GM18951 (cell line): ENCODE results near the gene ACSF3.

Experiments used
- POLR2A ChIP-seq: IDR thresholded peaks from 4 replicates; pipeline ENCODE4 v1.6.1; 2011; ENCODE audit warnings: mild to moderate bottlenecking; ENCODE audit not compliant: insufficient read length, insufficient read depth; ENCODE audit errors: extremely low read depth
- in situ Hi-C: fragments of 300-500 bp; cut with MboI; formaldehyde crosslinking; loops from one replicate; pipeline ENCODE4 v1.12.0; 2022; ENCODE audit warnings: low sequenced_read_pairs, mixed read lengths, inconsistent platforms; ENCODE audit not compliant: unreplicated experiment

ACSF3 gene

DNA sequence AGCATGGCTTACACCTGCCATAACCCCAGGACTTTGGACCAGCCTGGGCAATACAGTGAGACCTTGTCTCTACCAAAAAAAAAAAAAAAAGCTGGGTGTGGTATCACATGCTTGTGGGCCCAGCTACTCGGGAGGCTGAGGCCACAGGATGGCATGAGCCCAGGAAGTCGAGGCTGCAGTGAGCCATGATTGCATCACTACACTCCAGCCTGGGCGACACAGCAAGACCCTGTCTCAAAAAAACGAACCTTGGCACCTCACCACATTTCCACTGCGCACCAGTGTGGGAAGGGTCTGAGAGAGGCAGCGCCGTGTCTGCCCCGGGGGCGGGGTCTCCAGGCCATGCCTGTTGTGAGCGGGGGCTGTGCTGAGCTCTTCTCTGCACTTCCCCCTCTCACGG lies 6.3 kb downstream of the ACSF3 start:
- no peak for TF ChIP-seq POLR2A
- in situ Hi-C loops: no loop called here

DNA sequence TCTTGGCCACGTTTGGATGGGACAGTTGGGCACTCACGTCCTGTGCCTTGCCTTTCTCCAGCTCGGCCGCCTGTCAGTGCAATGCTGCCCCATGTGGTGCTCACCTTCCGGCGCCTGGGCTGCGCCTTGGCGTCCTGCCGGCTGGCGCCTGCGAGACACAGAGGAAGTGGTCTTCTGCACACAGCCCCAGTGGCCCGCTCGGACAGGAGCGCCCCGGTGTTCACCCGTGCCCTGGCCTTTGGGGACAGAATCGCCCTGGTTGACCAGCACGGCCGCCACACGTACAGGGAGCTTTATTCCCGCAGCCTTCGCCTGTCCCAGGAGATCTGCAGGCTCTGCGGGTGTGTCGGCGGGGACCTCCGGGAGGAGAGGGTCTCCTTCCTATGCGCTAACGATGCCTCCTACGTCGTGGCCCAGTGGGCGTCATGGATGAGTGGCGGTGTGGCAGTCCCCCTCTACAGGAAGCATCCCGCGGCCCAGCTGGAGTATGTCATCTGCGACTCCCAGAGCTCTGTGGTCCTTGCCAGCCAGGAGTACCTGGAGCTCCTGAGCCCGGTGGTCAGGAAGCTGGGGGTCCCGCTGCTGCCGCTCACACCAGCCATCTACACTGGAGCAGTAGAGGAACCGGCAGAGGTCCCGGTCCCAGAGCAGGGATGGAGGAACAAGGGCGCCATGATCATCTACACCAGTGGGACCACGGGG lies 7.1 kb downstream of the ACSF3 start:
- in situ Hi-C loops: no loop called here
- TF ChIP-seq POLR2A: no peak

DNA sequence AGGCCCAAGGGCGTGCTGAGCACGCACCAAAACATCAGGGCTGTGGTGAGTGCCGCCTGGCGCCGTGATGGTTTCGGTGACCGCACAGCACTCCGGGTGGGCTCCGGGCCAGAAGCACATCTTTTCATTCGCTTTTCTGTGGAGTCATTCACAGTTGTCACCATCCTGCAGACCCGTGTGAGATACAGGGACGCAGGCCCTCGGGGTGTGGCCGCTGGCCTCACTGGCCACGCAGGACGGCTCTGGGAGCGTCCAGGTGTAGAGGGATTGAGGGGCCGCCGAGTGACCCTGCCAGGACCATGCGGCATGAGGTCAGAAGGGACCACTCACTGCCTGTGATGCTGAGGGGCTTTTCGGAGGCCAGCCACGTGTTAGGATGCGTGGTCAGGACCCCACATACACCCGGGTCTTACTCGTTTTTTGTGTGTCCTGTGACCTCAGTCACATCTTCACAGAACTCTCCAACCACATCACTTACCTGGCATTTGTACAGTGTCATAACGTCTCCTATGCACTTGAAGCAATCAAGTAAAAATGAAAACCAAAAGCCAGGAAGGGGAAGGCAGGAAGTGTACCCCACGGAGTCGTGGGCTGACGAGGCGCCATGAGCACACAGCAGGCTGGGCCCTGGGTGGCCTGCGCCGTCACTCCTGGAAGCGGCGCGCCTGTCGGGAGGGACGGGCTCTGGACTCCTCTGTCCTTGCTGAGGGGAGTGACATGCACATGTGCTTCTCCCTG lies 7.8 kb downstream of the ACSF3 start:
- in situ Hi-C loops: no loop called here
- TF ChIP-seq POLR2A: no peak

DNA sequence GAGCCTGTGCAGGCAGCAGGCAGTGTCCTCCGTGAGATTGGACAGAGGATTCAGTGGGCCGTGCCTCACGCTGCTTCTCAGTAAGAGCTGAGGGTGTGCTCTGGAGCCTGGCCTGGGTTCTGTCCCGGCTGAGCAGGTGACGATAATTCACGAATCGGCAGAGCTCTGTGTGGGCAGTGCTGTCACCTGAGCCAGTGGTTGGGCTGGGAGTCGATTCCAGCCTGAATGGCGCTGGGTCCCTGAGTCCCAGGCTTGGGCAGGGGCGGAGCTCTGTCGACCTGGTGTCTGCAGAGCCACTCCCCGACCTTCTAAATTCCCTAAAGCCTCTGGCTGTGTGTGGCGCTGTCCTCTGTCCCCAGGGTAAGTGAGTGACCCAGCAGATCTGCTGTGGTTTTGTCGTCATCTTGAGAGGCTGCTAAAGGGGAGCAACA lies 8.4 kb downstream of the ACSF3 start:
- TF ChIP-seq POLR2A: no peak
- in situ Hi-C loops: no loop called here

DNA sequence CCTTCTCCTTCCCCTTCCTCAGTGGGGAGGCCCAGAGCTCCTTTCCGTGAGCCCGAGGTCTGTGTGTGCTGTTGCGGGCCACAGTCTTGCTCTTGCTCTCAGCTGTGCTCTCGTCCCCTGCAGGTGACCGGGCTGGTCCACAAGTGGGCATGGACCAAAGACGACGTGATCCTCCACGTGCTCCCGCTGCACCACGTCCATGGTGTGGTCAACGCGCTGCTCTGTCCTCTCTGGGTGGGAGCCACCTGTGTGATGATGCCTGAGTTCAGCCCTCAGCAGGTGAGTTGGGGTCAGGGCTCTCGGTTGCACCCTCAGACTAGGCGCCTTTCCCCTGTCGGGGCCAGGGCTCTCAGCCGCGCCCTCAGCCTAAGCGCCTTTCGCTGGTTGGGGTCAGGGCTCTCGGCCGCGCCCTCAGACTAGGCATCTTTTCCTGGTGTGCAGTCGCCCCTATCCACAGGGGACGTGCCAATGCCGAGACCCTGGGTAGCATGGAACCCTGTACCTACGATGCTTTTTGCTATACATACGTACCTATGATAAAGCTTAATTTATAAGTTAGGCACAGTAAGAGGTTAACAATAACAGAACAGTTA lies 8.9 kb downstream of the ACSF3 start:
- in situ Hi-C loops: no loop called here
- TF ChIP-seq POLR2A: no peak

DNA sequence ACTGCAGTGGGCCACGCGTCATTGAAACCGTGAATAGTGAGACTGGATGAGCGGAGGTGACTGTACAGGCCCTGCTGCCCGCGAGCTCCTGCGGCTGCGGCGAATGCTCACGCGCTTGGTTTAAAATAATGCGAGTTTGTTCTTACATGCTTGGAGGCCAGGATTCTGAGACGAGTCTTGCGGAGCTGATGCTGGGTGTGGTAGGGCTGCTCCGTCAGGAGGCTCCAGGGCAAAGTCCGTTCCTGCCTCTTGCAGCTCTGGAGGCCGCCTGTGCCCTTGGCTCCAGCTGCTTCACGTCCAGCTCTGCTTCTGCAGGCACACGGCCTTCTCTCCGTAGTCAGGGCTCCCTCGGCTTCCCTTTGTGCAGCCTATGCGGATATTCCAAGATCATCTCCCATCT lies 9.5 kb downstream of the ACSF3 start:
- TF ChIP-seq POLR2A: no peak
- in situ Hi-C loops: no loop called here

DNA sequence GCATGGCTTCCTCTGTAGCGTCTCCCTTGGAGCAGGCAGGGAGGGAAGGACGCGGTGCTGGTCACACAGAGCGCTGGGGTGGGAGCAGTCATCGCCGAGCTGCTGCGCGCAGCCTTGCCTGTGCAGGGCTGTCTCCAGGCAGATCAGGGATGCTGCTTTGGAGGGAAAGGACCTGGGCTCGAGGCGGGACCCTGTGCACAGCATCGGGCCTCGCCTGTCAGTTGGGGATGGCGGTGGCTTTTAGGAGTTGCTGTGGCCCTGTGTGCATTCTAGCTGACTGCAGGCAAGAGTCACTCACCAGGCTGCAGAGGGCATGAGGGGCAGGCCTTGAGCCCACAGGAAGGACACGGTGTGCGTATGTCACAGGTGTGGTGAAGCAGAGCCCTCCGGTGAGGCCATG lies 10.1 kb downstream of the ACSF3 start:
- TF ChIP-seq POLR2A: no peak
- in situ Hi-C loops: no loop called here

DNA sequence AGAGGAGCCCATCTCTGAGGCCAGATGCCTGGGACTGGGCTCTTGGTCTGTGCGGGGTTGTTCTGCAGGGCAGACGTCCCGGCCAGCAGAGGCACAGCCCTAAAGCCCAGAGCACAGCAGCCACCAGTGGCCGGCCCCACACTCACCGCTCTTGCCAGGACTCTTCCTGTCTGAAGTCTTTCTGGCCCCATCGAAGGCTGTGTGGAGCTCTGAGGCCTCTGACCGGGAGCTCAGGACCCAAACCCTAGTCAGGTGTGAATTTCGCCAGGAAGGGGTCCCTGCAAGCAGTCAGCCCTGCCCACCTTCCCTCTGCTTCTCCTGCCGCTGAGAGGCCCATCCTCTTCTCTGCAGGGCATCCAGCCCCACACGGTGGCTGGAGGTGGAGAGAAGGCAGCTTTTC lies 10.7 kb downstream of the ACSF3 start:
- in situ Hi-C loops: no loop called here
- TF ChIP-seq POLR2A: no peak

DNA sequence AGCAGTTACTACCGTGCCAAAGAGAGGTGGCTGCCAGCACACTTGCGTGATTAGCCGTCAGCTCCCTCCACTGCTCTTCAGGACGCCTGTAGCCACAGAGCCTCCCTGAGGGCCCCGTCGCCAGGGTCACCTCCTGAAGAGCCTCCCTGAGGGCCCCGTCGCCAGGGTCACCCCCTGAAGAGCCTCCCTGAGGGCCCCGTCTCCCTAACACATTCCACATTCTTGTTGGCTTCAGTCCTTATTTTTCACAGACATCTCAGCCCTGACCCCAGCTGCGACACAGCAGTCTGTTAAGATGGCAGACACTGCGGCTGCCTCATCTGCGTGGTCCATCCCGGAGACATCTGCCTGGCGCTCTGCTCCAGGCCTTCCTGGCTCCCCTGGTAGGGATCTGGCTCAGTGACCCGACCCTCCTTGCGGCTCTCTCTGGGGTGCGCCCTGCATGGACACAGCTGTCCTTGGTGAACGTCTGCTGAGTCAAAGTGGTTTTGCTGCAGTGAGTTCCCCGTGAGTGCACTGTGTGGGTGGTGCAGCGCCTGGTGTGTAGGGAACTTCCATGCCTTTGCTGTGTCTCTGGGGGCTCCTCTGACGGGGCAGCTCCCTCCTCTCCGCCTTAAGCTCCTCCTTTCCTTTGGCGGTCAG lies 11.4 kb downstream of the ACSF3 start:
- in situ Hi-C loops: no loop called here
- TF ChIP-seq POLR2A: no peak

DNA sequence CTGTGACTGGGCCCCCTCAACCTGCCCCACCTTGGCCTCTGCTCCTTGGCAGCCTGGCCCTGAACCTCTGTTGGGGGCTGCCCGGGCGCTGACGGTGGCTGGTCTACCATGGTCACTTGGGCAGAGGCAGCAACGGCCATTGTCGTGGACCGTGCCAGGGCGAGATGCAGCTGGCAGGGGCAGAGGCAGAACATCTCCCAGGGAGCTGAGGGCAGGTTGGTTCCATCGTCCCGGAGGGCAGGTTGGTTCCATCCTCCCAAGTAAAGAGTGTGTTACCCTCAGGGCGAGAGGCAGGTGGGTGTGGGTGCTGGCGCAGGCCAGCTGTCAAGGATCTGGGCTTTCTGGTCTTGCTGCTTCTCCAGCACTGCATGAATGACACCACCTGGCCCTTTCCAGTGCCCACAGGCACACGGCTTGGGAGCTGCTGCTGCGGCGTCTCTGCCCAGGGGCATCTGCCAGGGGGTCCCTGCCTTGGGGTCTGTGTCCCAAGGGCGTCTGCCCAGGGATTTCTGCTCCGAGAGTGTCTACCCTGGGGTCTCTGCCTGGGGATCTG lies 12.0 kb downstream of the ACSF3 start:
- in situ Hi-C loops: no loop called here
- TF ChIP-seq POLR2A: no peak

DNA sequence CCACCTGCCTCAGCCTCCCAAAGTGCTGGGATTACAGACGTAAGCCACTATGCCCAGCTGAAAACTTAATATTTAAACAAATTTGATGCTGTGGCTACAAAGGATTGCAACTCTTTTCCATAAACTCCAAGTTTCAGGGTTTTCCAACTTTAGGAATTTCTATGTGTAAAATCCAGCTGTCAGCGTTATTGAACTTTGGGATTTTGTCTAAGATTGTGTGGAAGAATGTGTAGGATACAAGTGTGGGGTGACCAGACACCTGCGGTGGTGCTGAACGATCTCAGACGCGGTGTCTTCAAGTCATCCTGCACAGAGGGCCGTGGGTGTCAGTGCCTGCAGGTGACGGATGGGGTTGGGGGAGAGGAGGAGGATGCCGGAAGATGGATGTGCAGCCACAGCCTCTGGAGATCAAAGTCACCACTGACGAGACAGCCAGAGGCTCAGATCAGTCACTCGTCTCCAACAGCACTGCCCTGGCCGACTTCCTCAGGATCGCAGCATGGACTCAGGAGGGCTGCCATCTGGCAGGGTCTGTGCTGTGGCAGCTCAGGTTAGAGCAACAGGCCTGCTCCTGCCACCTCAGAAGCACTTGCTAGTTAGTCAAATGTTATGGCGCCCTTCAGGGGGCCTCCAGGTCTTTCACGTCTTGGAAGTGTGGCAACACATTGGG lies 13.0 kb downstream of the ACSF3 start:
- TF ChIP-seq POLR2A: no peak
- in situ Hi-C loops: no loop called here

DNA sequence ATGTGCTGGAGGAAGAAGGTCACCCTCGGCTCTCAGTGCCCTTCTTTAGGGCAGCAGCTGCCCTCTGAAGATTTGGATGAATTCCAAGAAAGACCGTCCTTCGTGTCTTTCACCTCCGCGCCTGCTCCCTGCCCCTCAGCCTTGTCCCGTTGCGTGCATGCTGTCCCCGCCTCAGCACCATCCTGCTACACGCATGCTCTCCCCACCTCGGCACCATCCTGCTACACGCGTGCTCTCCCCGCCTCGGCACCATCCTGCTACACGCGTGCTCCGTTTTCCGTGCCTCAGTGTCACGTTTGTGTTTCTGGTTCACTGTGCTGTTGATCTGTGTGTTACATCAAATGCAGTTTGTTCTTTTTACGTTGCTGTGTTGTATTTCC lies 13.5 kb downstream of the ACSF3 start:
- in situ Hi-C loops: no loop called here
- no peak for TF ChIP-seq POLR2A

DNA sequence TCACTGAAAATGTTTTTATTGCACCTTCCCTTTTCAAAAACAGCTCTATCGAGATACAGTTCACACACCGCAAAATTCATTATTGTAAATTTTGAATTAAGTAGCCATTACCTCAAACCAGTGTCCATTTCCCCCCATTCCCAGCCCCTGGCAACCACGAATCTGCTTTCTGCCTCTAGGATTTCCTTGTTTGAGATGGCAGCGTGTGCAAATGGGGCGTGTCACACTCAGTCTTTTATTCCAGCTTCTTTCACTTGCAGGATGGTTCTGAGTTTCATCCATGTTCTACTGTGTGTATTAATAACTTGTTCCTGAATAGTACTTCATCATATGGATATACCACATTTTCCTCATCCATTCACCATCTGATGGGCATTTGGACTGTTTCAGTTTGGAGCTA lies 14.8 kb downstream of the ACSF3 start:
- in situ Hi-C loops: no loop called here

More for the DNA sequence above, 14.8 kb downstream of the ACSF3 start:
- TF ChIP-seq POLR2A: no peak
